Trophoblast cell (in vitro differentiated cells and primary cell): Measurements from ENCODE around the gene MOXD1.

Source experiments
- DNase-seq, 2 donors: peaks; one replicate each; pipeline ENCODE4 v3.0.0-alpha.2; 2016
- H2AFZ ChIP-seq: 2 replicates; pipeline ENCODE4 v1.6.1; 2013; ENCODE audit warnings: low read length, moderate library complexity, mild to moderate bottlenecking; ENCODE audit not compliant: insufficient read depth, poor library complexity
- H2AK5ac ChIP-seq: 2 replicates; pipeline ENCODE4 v1.6.1; 2013; ENCODE audit warnings: mild to moderate bottlenecking, low read length
- H2BK120ac ChIP-seq: 2 replicates; pipeline ENCODE4 v1.6.1; 2013; ENCODE audit warnings: low read length, mild to moderate bottlenecking, moderate library complexity; ENCODE audit not compliant: insufficient read depth, poor library complexity
- H2BK12ac ChIP-seq: 2 replicates; pipeline ENCODE4 v1.6.1; 2013; ENCODE audit warnings: mild to moderate bottlenecking, low read length, moderate library complexity
- H2BK5ac ChIP-seq: 2 replicates; pipeline ENCODE4 v1.6.1; 2013; ENCODE audit warnings: low read length, low read depth, moderate library complexity, mild to moderate bottlenecking; ENCODE audit not compliant: poor library complexity
- H3K14ac ChIP-seq: 2 replicates; pipeline ENCODE4 v1.6.1; 2013; ENCODE audit warnings: mild to moderate bottlenecking, low read length
- H3K18ac ChIP-seq: 2 replicates; pipeline ENCODE4 v1.6.1; 2013; ENCODE audit warnings: mild to moderate bottlenecking, low read length
- H3K23ac ChIP-seq: 2 replicates; pipeline ENCODE4 v1.6.1; 2013; ENCODE audit warnings: low read length
- H3K27ac ChIP-seq: 2 replicates; pipeline ENCODE4 v1.5.1; 2013; ENCODE audit warnings: low read depth, mild to moderate bottlenecking, inconsistent platforms, low read length, moderate library complexity
- H3K27me3 ChIP-seq: 2 replicates; pipeline ENCODE4 v1.6.1; 2013; ENCODE audit warnings: inconsistent platforms, mild to moderate bottlenecking, low read length, moderate library complexity; ENCODE audit not compliant: insufficient read depth
- H3K36me3 ChIP-seq, 2 experiments: 1 replicate in 1 of 2; 2 replicates in 1 of 2; pipeline ENCODE4 v1.6.1; 2013; ENCODE audit warnings: low read length in 2 of 2, mild to moderate bottlenecking in 2 of 2, moderate library complexity in 1 of 2; ENCODE audit not compliant: insufficient read depth in 2 of 2, control insufficient read depth in 1 of 2
- H3K4ac ChIP-seq: 2 replicates; pipeline ENCODE4 v1.6.1; 2013; ENCODE audit warnings: low read depth, mild to moderate bottlenecking, low read length, moderate library complexity
- H3K4me1 ChIP-seq, 2 experiments: 1 replicate in 1 of 2; 2 replicates in 1 of 2; pipeline ENCODE4 v1.6.1; 2013; ENCODE audit warnings: low read length in 2 of 2, mild to moderate bottlenecking in 2 of 2, moderate library complexity in 1 of 2; ENCODE audit not compliant: insufficient read depth in 2 of 2, control insufficient read depth in 1 of 2
- H3K4me2 ChIP-seq: 2 replicates; pipeline ENCODE4 v1.6.1; 2013; ENCODE audit warnings: inconsistent platforms, mild to moderate bottlenecking, low read length, moderate library complexity
- H3K4me3 ChIP-seq: 2 replicates; pipeline ENCODE4 v1.5.1; 2013; ENCODE audit warnings: mild to moderate bottlenecking, low read depth, low read length, inconsistent platforms
- H3K79me1 ChIP-seq: one replicate; pipeline ENCODE4 v1.6.1; 2013; ENCODE audit warnings: low read length
- H3K79me2 ChIP-seq: 2 replicates; pipeline ENCODE4 v1.6.1; 2013; ENCODE audit warnings: low read length, mild to moderate bottlenecking; ENCODE audit not compliant: control insufficient read depth, insufficient read depth, poor library complexity
- H3K9ac ChIP-seq: 2 replicates; pipeline ENCODE4 v1.6.1; 2013; ENCODE audit warnings: mild to moderate bottlenecking, low read length
- H3K9me3 ChIP-seq: 2 replicates; pipeline ENCODE4 v1.6.1; 2013; ENCODE audit warnings: low read depth, mild to moderate bottlenecking, control low read depth, inconsistent platforms, low read length; ENCODE audit not compliant: insufficient read depth
- H4K12ac ChIP-seq: 2 replicates; pipeline ENCODE4 v1.6.1; 2013; ENCODE audit warnings: low read depth, mild to moderate bottlenecking, low read length, moderate library complexity
- H4K8ac ChIP-seq: 2 replicates; pipeline ENCODE4 v1.6.1; 2013; ENCODE audit warnings: low read depth, mild to moderate bottlenecking, low read length, moderate library complexity
- H4K91ac ChIP-seq: one replicate; pipeline ENCODE4 v1.6.1; 2013; ENCODE audit warnings: low read depth, mild to moderate bottlenecking, low read length, moderate library complexity
- WGBS: extraction: QIAGEN DNeasy Blood & Tissue Kit; methylation state at CpG from one replicate; pipeline ENCODE4 v1.1.7; 2013; ENCODE audit warnings: missing lambda C conversion rate; ENCODE audit not compliant: insufficient read length, insufficient coverage; ENCODE audit errors: extremely low coverage; 5-methylcytosine and 5-hydroxymethylcytosine counted together

MOXD1 gene

GRCh38 chr6:132252113-132252512 lies 149.2 kb downstream of the MOXD1 start:
- H4K12ac ChIP-seq, result no peak overlapping the region
- no peaks in the 10 kb centered on the region for H3K36me3 ChIP-seq
- H3K9ac ChIP-seq, result no peak overlapping the region
- no peak overlapping the region for H3K4ac ChIP-seq
- WGBS, result no CpG with 5 or more reads among the region's 4 CpGs
- no peaks in the 10 kb centered on the region for H3K79me1 ChIP-seq
- H3K27me3 ChIP-seq, result no peaks in the 10 kb centered on the region
- H3K4me2 ChIP-seq, result no peak overlapping the region
- H3K4me3 ChIP-seq, result no peak overlapping the region
- H2AFZ ChIP-seq, result no peak overlapping the region
- no peak overlapping the region for H2BK12ac ChIP-seq
- H3K27ac ChIP-seq, result no peak overlapping the region
- H4K8ac ChIP-seq, result no peak overlapping the region
- no peaks in the 10 kb centered on the region for H3K4me1 ChIP-seq
- H3K9me3 ChIP-seq, result peaks cover 3% of the 10 kb centered on the region
- no peak overlapping the region for H3K14ac ChIP-seq
- H2BK5ac ChIP-seq, result no peak overlapping the region
- no peak overlapping the region for H2BK120ac ChIP-seq
- H4K91ac ChIP-seq, result no peak overlapping the region
- H3K79me2 ChIP-seq, result no peaks in the 10 kb centered on the region
- no peak for DNase-seq
- no peak overlapping the region for H3K18ac ChIP-seq
- no peak overlapping the region for H2AK5ac ChIP-seq
- no peak overlapping the region for H3K23ac ChIP-seq

GRCh38 chr6:132251711-132252110 lies 149.6 kb downstream of the MOXD1 start:
- Histone ChIP-seq H4K8ac (no peak overlapping the region), H2BK120ac (no peak overlapping the region), H3K79me1 (no peaks in the 10 kb centered on the region), H4K12ac (no peak overlapping the region), H3K36me3 (no peaks in the 10 kb centered on the region), H4K91ac (no peak overlapping the region), H3K9ac (no peak overlapping the region), H3K23ac (no peak overlapping the region), H3K79me2 (no peaks in the 10 kb centered on the region), H3K27ac (no peak overlapping the region), H3K18ac (no peak overlapping the region), H3K4me1 (no peaks in the 10 kb centered on the region), H3K14ac (no peak overlapping the region), H3K4me2 (no peak overlapping the region), H3K9me3 (peaks cover 3% of the 10 kb centered on the region), H3K4me3 (no peak overlapping the region), H3K27me3 (no peaks in the 10 kb centered on the region), H2AK5ac (no peak overlapping the region), H3K4ac (no peak overlapping the region), H2AFZ (no peak overlapping the region), H2BK5ac (no peak overlapping the region), H2BK12ac (no peak overlapping the region)
- no peak for DNase-seq

GRCh38 chr6:132247381-132248159 lies 153.7 kb downstream of the MOXD1 start:
- no peak overlapping the region for H2BK5ac ChIP-seq
- H3K18ac ChIP-seq, result no peak overlapping the region
- H3K4me3 ChIP-seq, result no peak overlapping the region
- no CpG with 5 or more reads among the region's 7 CpGs for WGBS
- no peaks in the 10 kb centered on the region for H3K36me3 ChIP-seq
- H4K12ac ChIP-seq, result no peak overlapping the region
- no peak overlapping the region for H3K14ac ChIP-seq
- H3K27me3 ChIP-seq, result no peaks in the 10 kb centered on the region
- no peak overlapping the region for H2AFZ ChIP-seq
- no peak overlapping the region for H2AK5ac ChIP-seq
- H3K9ac ChIP-seq, result no peak overlapping the region
- no peak overlapping the region for H3K4me2 ChIP-seq
- H3K23ac ChIP-seq, result no peak overlapping the region
- no peak overlapping the region for H4K8ac ChIP-seq
- no peaks in the 10 kb centered on the region for H3K4me1 ChIP-seq
- no peak overlapping the region for H3K4ac ChIP-seq
- no peak for DNase-seq
- no peaks in the 10 kb centered on the region for H3K79me2 ChIP-seq
- H3K79me1 ChIP-seq, result no peaks in the 10 kb centered on the region
- H2BK12ac ChIP-seq, result no peak overlapping the region
- no peak overlapping the region for H4K91ac ChIP-seq
- H3K9me3 ChIP-seq, result peaks cover 3% of the 10 kb centered on the region
- no peak overlapping the region for H3K27ac ChIP-seq
- no peak overlapping the region for H2BK120ac ChIP-seq

GRCh38 chr6:132246632-132247270 lies 154.5 kb downstream of the MOXD1 start:
- no peak overlapping the region for H3K9ac ChIP-seq
- no peaks in the 10 kb centered on the region for H3K79me1 ChIP-seq
- no CpG with 5 or more reads among the region's 16 CpGs for WGBS

More at GRCh38 chr6:132246632-132247270, 154.5 kb downstream of the MOXD1 start:
- H3K18ac ChIP-seq, result no peak overlapping the region
- H3K4me3 ChIP-seq, result no peak overlapping the region
- H3K36me3 ChIP-seq, result no peaks in the 10 kb centered on the region
- H3K27ac ChIP-seq, result no peak overlapping the region
- H3K4ac ChIP-seq, result no peak overlapping the region
- no peak overlapping the region for H2BK5ac ChIP-seq
- no peak overlapping the region for H2BK120ac ChIP-seq
- H3K27me3 ChIP-seq, result no peaks in the 10 kb centered on the region
- no peak overlapping the region for H3K23ac ChIP-seq
- no peak overlapping the region for H2AFZ ChIP-seq
- no peak overlapping the region for H4K8ac ChIP-seq
- no peak overlapping the region for H4K12ac ChIP-seq
- H3K4me2 ChIP-seq, result no peak overlapping the region
- H2BK12ac ChIP-seq, result no peak overlapping the region
- no peaks in the 10 kb centered on the region for H3K4me1 ChIP-seq
- H3K14ac ChIP-seq, result no peak overlapping the region
- H4K91ac ChIP-seq, result no peak overlapping the region
- no peaks in the 10 kb centered on the region for H3K79me2 ChIP-seq
- no peak overlapping the region for H2AK5ac ChIP-seq
- DNase-seq, result peak in 1 of 2 donors; percentile 6
- no peaks in the 10 kb centered on the region for H3K9me3 ChIP-seq
